Activated T-cell treated with anti-CD3 and anti-CD28 coated beads for 1 hour (primary cell): ENCODE results near the gene ARHGAP26.

Experiments
- DNase-seq: peaks from one replicate; pipeline ENCODE4 v3.0.0-alpha.2; 2020; ENCODE audit warnings: low read depth

The ARHGAP26 gene

DNA sequence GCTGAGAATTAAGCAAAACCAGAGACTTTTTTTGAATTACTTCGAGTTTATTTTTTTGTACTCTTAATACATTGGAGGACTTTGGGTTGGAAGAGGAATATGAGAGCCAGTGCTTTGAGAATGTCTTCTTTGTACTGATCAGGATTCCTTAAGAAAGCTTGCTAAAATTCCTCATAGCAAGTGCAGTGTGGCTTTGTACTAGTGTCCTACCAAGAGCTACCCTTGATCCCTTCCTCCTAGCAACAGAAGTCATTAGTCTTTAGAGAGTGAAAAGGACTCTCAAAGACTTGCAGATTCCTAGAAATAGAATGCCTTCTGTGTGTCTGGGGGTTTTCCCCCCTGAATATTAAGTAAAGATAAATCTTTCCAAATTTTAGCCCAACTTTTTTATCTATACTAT lies 276.1 kb downstream of the ARHGAP26 start:
- no peak for DNase-seq

DNA sequence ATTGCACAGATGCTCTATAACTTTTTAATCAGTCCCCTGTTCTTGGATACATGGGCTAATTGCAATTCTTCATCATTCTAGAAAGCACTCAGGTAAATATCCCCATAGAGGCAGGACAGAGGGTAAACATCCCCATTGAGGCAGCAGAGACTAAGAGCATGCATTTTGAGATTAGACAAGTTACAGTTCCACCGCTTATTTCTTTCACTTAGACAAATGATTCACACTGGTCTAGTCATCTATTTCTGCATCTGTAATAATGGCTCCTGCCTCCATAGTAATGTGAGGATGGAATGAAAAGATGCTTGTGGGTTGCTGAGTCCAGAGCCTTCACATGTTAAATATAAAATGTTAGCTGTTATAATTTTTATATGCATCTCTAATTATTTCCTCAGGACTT lies 276.9 kb downstream of the ARHGAP26 start:
- DNase-seq: no peak

DNA sequence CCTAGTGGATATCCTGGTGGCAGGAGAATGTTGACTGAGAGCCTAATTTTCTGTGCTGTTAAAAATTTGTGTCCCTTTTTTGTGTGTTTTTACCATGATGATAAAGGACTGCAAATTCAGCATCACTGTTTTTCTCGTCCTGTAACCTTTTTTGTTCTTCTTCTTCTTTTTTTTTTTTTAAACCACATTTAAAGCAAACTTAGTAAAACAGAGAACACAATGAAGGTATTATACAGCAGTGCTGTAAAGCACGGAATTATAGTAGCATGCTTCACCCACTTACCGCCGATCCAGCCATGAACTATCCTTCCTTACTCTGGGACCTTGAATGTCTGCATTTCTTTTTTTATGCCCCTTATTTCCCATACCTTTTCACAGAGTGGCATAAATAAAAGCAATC lies 280.0 kb downstream of the ARHGAP26 start:
- DNase-seq: no peak

DNA sequence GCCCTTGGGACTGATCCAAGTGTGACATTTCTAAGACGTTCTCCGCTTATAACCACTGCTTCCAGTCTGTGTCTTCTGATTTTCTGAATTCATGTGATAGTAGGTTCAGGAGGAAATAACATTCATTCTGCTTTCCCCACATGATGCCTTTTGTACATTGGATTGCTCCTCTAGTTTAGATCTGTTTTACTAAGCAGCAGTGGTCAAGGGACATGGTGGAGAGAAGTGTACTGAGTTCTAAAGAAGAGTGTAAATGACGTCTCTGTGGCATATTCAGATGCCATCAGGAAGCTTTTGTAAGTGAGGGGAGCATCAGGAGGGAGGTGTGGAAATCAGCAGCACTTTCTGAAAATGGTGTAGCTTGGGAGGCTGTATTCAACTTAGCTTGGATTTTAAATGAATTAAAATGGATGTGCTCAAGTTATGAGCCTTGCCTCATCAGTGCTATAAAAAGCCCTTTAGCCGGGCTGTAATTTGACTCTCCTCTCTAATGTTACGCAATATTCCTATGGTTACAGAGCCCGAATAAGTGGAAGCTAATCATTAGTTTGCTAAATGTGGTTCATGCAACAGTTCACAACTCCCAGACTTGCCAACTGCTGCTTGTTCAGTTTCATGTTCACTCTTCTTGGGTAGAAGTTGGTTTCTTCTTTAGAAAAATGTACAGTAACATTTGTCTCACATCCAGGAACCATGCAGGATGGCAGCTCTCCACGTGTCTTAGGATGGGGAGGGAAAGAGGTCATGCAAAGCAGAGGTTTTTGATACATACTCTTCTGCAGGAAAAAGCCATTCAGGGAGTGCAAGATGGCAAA lies 281.3 kb downstream of the ARHGAP26 start:
- DNase-seq: no peak

DNA sequence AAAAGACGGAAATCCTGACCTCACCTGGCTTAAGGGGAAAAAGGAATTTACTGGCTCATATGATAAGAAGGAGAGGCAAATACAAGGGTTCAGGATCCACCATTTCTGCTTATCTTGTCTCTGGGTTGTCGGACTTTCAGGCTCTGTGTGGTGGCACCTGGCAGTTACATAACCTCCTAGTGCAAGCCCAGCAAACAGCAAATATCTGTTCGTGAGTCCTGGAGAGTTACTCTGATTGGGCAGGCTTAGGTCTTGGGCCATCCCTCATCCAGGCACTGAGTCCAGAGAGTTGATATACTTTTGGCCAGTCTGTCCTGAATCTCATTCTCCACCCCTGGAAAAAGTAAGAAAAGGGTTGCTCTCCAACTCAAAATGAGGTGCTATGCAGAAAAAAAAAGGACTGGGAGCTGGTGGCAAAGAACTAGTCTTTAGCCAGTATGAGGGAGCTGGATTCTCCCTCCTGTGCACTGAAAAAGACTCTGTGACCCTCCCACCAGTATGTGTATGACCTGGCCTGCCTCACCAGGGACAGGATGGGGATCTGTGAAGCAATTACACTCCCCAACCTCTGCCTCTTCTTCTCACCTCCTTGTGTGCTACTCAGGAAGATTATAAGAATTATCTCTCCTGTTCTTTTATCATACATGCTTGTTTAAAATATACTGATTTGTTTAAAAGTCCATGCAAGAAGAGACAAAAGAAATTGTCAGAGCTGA lies 282.9 kb downstream of the ARHGAP26 start:
- DNase-seq: no peak

DNA sequence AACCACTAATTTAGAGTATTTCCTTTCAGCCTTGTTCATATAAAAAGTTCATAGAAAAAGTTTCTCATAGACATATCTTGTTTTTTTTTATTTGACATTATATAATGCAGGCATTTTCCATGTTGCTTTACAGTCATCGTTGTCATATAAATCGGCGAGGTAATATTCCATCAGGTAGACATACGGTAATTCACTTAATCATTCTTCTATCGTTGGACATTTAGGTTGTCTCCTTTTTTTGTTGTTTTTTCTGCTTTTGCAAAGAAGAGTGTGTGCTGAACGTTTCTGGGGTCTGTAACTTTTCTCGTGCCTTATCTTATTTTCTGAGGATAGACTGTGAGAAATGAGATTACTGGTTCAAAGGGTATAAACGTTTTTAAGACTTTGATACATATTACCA lies 283.6 kb downstream of the ARHGAP26 start:
- no peak for DNase-seq

DNA sequence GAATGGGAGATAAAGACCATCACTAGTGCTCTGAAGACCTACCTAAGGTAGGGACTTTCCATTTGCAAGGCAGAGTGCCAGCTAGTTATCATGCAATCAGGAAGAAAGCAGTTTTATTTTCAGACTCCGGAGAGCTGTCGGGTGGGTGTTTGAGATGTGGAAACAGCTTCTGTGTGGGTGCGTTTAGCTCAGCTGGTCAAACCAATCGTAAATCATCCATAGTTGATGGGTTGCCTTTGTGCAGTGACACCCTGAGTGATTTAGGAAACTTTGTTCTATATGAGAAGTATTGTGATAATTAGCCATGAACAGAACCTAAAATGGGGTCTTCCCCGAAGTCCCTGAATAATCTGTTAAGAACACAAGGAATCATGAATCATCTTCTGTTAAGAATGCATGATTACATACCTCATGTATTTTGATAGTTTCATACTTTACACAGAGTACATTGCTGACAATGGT lies 284.3 kb downstream of the ARHGAP26 start:
- DNase-seq: no peak

DNA sequence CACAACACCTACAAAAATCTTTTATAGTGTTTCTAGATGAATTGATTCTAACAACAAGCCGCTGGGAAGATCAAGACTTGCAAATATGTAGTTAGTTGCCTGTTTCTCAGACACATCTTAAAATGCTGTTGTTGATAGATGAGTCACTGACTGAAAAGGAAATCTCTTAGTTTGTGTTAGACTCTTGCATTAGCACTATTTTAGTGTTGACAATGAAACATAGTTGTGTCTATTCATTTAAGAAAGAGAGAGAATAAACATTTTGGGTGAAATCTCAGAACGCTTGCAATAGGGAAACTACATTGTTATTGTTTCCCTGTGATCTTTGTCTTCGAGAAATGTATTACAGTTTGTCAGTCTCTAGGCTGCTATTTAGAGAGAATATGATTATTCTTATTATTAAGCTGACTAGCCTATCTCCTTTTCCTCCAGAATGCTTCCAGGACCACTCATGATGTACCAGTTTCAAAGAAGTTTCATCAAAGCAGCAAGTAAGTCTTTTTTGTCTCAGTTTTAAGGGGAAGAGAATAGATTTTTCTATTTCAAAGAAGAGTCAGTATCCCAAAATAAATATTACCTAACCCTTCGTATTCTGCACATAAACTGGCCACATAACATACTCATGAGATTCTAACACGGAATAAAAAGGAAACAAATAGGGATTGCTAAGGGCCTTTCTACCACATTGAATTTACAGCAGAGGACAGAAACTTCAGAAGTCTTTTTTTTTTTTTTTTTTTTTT lies 285.6 kb downstream of the ARHGAP26 start:
- DNase-seq: no peak

DNA sequence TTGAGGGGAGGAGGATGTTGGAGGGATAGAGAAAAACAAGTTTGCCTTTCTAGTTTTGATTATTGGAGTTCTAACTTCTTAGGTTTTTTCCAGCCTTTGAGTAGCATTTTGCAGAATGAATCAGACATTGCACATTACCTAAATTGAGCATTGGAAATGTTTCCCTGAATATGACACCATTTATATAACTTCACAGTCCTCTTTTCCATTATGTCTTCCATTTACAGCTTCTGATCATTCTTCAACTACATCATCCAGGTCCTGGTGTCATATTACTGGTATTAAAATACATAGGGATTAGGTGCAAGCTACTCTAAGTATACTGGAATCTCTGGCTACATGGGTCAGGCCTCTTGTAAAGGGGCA lies 286.1 kb downstream of the ARHGAP26 start:
- no peak for DNase-seq

DNA sequence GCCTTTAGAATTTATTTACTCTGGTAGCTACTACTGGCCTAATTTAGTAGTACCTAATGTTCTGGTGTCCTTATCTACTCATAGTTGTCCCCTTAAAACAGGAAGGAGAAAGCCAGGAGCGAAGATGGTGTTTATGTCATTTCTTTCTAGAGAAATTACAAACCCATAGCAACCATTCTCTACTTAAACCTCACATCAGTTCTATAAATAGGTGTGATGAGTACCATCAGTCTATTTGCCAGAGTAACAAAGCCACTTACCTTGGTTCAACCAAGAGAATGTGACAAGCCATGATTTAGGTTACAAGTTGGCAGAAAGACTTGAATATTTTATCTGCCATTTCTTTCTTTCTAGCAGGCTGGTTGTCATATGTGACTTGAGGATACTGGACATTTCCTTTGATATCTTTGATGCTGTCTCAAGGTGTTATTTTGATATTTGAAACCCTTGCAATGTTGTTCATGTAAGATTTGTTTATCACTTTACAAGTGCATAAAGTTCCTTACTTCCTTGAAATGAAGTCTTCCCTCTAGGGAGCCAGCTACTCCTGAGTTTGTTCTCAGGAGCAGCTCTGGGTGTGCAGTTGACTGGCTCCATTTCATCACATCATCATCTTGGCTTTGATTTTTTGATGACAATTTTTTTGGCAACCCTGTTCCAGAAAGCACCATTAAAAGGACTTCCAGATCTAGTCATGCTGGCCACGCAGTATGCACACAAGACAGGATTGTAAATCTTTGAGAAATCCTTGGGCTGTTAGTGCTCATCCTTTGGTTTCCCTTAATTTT lies 286.8 kb downstream of the ARHGAP26 start:
- DNase-seq: no peak

DNA sequence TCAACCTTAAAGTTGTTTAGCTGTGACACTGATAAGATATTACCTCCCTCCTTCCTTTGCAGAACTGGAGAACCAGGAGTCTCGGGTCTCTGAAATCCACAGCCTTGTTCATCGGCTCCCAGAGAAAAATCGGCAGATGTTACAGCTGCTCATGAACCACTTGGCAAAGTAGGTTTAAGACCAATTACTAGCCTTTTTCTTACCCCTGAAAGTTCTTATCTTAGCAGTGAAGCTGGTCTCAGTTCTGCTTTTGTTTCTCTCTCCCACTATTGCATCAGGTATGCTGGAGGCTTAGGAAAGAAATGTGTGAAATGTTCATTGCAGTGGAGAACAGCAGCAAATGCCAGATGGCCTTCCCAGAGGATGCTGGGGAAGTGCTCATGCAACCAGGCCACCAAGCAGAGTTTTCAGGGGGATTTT lies 287.4 kb downstream of the ARHGAP26 start:
- DNase-seq: no peak

DNA sequence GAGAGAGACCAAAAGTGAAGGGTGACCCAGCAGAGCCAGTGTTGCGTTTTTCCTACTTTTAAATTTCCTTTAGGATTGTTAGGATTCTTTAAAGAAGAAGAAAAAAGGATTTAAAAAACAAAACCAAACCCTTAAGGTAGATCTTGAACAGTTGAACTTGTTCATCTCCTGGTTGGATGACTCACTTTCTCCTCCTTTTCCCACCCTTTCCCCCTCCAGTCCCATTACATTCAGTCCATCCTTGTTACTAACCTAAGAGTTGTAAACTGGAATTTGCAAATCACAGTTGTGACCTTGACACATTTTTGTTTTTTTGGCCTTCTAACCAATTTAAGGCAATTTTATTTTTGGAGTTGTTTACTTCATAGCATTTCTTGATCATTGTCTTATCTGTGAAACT lies 289.2 kb downstream of the ARHGAP26 start:
- DNase-seq: no peak

DNA sequence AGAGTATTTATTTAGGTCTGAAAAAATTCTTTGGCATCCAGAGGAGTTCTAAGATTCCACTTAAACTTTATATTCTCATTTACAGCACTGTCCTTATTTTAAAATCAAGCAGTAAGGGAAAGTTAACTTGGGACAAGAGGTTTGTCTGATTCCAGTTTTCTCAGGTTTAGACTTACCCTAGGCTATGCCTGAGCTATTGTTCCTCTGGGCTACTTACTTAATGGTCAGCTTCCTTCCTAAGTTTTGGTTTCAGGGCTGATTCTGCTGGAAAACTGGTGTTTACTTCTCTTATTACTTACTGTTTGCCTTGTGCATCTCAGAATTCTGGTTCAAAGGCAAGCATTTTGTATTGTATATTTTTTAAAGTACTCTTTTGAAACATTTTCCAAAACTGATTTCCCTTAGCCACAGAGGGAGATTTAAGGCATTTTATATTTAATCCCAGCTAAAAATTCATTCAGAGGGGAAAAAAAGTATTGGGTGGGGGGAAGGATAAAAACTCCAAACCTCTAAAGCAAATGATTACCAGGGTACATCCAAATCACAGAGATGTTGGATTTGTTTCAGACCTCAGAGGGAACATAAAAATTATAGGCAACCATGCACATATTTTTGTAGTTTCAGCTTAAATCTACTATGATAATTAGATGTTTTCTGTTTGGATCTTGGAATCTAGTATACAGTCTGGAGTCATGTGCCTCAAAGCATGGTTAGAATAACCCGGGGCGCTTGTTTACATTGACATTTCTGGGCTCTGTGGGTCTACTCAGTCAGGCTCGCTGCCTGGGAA lies 290.0 kb downstream of the ARHGAP26 start:
- no peak for DNase-seq

DNA sequence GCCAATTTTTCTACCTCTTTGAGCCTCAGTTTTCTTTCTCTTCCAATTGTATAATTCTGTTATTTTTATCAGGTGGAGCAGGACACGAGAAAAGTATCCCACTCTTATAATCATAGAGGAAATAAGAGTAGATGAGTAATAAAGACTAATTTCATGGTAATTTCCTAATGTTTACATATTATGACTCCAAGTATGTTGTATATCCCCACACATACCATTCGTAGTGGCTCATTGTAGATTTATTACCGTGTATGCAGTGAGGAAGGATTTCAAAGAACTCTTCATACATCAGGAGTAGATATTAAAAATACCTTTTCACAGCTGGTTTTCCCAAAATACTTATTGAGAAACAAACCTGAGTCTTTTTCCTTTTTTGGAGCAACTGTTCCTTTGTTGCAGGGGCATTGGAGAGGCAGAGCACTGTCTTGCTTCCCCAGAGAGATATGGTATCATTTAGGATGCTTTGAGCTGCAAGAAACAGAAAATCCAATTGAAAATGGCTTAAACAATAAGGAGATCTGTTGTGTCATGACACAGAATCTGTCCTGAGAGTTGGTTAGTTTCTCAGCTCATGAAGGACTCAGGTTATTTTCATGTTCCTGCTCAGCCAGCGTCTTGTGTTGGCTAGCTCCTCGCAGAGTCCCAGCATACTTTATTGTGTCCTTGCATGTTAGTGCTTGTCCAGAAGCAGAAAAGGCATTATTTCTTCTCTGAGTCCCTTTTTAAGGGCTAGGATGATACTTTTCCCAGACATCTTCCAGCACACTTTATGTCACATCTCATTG lies 291.2 kb downstream of the ARHGAP26 start:
- DNase-seq: no peak

DNA sequence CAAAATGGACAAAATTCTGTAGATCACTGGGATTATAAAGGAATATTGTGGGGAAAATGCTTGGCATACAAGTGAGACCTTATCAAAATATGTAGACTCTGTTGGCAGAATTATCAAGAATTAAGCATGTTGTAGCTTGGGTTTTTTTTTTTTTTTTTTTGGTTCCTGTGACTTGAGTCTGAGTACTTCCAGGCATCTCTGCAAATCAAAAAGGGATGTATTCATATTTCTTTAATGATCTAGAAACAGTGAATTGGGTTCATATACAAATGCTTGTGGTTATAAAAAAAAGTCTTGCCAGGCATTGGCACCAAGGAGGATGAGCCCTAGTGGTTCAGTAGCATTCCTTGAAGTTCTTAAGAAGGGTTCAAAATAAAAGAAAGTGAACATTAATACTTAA lies 292.2 kb downstream of the ARHGAP26 start:
- no peak for DNase-seq

DNA sequence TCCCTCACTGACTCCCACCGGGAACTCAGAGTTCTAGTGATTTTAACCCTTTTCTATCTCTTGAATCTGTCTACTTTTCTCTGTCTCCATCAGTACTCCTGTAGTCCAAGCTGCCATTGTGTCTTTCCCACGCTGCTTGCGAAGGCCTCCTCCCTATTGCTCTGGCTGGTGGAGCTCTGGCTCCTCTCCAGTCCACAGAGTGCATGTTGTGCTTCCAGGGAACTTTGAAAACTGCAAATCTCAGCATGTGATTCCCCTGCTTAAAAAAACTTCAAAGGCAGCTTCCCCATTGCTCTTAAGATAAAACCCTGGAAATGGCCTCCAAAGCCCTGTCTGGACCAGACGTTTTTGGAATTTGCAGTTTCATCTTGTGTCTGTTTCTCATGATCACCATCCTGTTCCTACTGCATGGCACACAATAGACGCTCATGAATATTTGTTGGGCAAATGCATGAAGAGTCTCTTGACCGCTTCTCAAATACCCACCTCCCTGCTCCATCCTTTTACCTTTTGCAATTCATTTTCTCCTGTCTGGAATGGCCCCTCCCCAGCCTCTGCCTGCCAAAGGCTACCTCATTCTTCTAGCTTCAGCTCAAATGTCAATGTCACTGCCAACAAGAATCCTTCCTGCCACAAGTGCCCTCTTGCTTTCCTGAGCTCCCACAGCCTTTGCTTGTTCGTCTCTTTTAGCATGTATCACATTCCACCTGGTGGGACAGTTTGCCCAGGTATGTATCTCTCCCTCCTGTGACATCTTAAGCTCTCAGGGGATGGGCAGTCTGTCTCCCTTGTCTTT lies 293.2 kb downstream of the ARHGAP26 start:
- no peak for DNase-seq

DNA sequence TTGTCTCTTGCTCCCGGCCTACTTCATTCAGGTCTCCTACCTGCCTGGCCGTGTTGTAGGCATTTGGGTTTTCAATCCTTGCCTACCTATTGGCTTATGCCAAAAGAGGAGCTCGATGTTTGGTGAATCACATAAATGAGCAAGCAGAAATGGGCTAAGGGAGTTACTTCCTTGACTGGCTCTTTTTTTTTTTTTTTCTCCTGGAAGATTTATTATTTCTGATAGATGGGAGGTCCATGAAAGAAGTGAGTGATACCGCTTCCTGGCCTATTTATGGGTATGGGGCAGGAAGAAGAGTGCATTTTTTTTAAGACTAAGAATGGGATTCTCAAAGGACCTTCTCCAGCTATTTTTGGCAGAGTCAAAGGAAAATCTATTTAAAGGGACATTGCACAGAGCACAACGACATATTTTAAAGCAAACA lies 294.1 kb downstream of the ARHGAP26 start:
- no peak for DNase-seq

DNA sequence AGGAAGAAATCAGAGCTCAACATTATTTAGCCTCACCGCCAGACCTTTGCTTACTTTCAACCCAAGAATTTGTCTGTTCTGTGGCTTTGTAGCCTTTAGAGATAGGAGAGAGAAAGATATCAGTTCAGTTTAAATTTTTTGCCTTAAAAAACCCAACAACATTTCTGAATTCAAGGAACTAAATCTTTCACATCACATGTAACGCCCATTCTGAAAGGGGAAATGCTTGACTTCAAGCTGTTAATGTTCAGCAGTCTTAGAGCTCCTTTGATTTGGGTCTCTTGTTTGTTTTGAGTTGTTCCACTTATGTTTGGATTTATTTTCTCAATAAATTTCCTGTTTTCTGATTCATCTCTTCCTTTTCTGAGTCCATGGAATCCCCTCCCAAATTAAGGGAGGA lies 294.5 kb downstream of the ARHGAP26 start:
- no peak for DNase-seq

DNA sequence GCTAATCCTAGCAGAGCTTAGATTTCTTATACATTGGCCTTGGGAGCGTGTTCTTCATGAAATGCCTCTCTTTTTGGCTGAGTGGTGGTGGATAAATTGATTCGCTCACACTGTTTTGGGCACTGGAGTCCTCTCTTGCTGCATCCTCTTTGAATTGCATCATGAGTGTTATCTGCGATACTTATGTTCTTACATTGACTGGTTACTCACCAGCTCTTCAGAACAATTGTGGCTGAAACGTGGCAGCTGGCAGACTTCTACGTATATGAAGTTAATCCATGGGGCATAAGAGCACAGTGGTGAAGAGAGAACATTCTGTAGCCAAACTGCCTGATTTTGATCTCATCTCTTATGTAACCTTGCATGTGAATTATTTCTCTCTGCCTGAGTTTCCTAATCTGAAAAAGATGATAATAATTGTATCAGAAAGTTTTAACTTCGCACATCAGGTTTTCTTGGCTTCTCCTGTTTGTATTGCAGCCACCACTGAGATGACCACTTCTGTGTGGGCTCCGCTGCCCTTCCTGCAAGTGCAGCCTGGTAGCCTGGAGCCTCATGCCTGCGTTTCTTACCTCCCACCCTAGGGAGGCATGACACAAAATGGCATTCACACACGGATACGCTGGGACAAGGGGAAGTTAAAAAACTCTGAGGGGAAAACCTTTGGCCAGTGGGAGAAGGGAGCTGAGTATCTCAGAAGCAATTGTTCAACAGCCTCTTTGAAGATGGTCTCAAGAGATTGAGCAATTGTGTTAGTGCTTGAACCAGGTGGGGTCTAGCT lies 295.2 kb downstream of the ARHGAP26 start:
- DNase-seq: no peak
